HG03135 (cell line): ENCODE data around the gene SPINDOC.
A peak's percentile ranks its signal among the peaks of the same experiment; 100 is the strongest.
"Not testable (repeated sequence)": the region's sequence is repeated elsewhere in the genome, so short reads cannot be mapped to it uniquely, and the experiment has no call there.

Experiments
- ATAC-seq: cut with Tn5 transposase; IDR thresholded peaks from one replicate; pipeline ENCODE4 v1.9.1; 2021; ENCODE audit warnings: mild to moderate bottlenecking, moderate library complexity; ENCODE audit not compliant: unreplicated experiment

The SPINDOC gene

GRCh38 chr11:63785823-63786222, 27.4 kb upstream of the SPINDOC start:
- no peak for ATAC-seq

GRCh38 chr11:63791495-63792167, 21.6 kb upstream of the SPINDOC start:
- no peak for ATAC-seq

GRCh38 chr11:63793161-63793560, 20.1 kb upstream of the SPINDOC start:
- ATAC-seq = no peak

GRCh38 chr11:63795066-63795465, 18.2 kb upstream of the SPINDOC start:
- no peak for ATAC-seq

GRCh38 chr11:63800921-63801320, 12.3 kb upstream of the SPINDOC start:
- ATAC-seq = no peak

- no peak for ATAC-seq
These were observed 10.4 kb upstream of the SPINDOC start for GRCh38 chr11:63802637-63803414.

GRCh38 chr11:63804259-63804658, 9.0 kb upstream of the SPINDOC start:
- ATAC-seq = no peak

- no peak for ATAC-seq
These were observed 7.3 kb upstream of the SPINDOC start for GRCh38 chr11:63805844-63806415.

- not testable (repeated sequence) for ATAC-seq
These were observed 2.9 kb upstream of the SPINDOC start for GRCh38 chr11:63810383-63810782.

- ATAC-seq = no peak
These were observed 1.7 kb upstream of the SPINDOC start for GRCh38 chr11:63811522-63811921.

- ATAC-seq = peak; percentile 30
These were observed 517 bp downstream of the SPINDOC start for GRCh38 chr11:63813563-63814382.

GRCh38 chr11:63814383-63814736, 1.1 kb downstream of the SPINDOC start:
- no peak for ATAC-seq

- ATAC-seq = no peak
These were observed 2.9 kb downstream of the SPINDOC start for GRCh38 chr11:63816166-63816565.

GRCh38 chr11:63816732-63817131, 3.5 kb downstream of the SPINDOC start:
- no peak for ATAC-seq

- ATAC-seq = no peak
These were observed 4.7 kb downstream of the SPINDOC start for GRCh38 chr11:63817758-63818498.

GRCh38 chr11:63818609-63819008, 5.4 kb downstream of the SPINDOC start:
- ATAC-seq = no peak

- ATAC-seq = no peak
These were observed 8.2 kb downstream of the SPINDOC start for GRCh38 chr11:63821411-63821810.

GRCh38 chr11:63826471-63827190, 13.4 kb downstream of the SPINDOC start:
- ATAC-seq = no peak

GRCh38 chr11:63829823-63830489, 16.7 kb downstream of the SPINDOC start:
- no peak for ATAC-seq
